ENCODE data around the gene POLR2M. TPM values are rescaled to one million over a fixed set of nuclear protein-coding genes. Genes with fewer than 3 reads are reported as not detected.

POLR2M gene
- polyA plus RNA-seq, 1 donor from 2014 or later, result 204 TPM

DNA sequence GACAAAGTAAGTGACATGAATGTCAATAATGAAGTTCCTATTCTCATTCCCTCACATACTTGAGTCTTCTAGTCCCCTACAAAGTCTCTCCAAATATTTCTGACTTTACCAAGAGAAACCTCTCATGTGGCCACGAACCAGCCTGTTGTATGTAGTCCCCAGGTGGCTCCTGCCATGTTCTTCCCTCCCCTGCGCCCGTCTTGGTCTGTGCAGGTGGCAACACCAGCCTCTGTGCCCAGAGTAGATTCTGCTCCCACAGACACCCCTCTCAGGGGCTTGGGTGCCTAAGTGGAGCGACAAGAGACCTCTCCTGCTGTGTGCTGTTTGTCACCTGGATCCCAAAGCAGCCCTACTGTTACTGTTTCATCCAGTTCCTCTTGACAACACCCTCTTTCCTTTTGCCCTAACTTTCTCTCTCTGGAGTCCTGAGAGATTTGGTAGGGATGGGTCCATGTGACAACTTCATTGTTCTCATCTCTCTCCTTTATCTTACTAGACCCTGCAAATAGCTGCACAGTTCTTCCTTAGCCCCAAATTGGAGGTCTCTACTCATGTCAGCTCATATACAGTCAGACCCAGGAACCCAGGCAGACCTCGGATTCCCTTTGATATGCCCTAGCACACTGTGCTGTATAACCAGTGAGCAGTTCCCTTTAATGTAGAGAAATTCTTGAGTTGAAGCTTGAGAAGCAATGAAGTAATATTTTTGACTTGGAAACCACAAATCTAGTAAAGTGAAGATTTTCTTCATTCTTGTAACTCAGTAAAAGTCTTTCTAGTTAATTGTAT, 56.9 kb downstream of the POLR2M start:
- H3F3A ChIP-seq (ENCODE audit: insufficient read depth, low read length, poor library complexity, severe bottlenecking), result no peaks in the 10 kb centered on the region
- TF ChIP-seq POLR2AphosphoS5 (IDR thresholded peaks at IDR 0.05) (no peak), SMC3 (conservative IDR thresholded peaks at IDR 0.05; ENCODE audit: poor library complexity) (no peak), RAD21 (conservative IDR thresholded peaks at IDR 0.05) (no peak)

More for the DNA sequence above, 56.9 kb downstream of the POLR2M start:
- no peak overlapping the region for H3K27ac ChIP-seq (ENCODE audit: low read length)
- no peak overlapping the region for H3K4me2 ChIP-seq (ENCODE audit: low read length)
- H3K27me3 ChIP-seq (ENCODE audit: insufficient read depth, low read depth, low read length), result no peaks in the 10 kb centered on the region
- H3K9me2 ChIP-seq (ENCODE audit: insufficient read depth, low read length), result no peaks in the 10 kb centered on the region
- no peaks in the 10 kb centered on the region for H4K20me1 ChIP-seq (ENCODE audit: insufficient read depth)
- H2AFZ ChIP-seq (ENCODE audit: low read depth, low read length), result no peak overlapping the region
- no peaks in the 10 kb centered on the region for H3K79me2 ChIP-seq (replicated peaks; ENCODE audit: insufficient read depth, low read length)
- no peak overlapping the region for H3K4me3 ChIP-seq (ENCODE audit: low read length)
- H3K36me3 ChIP-seq (ENCODE audit: insufficient read depth, low read length), result no peaks in the 10 kb centered on the region
- no peaks in the 10 kb centered on the region for H3K9me3 ChIP-seq (ENCODE audit: low read length)
- no peak overlapping the region for H3K9ac ChIP-seq (ENCODE audit: low read length)

Other genes starting within 250 kb of the POLR2M start
- gene MYZAP, start 114.8 kb upstream of the POLR2M start, polyA plus RNA-seq, result 0.16 TPM in 1 of 2 replicates, not detected in the other